Measurements from ENCODE around the gene MPP2.

The MPP2 gene

DNA sequence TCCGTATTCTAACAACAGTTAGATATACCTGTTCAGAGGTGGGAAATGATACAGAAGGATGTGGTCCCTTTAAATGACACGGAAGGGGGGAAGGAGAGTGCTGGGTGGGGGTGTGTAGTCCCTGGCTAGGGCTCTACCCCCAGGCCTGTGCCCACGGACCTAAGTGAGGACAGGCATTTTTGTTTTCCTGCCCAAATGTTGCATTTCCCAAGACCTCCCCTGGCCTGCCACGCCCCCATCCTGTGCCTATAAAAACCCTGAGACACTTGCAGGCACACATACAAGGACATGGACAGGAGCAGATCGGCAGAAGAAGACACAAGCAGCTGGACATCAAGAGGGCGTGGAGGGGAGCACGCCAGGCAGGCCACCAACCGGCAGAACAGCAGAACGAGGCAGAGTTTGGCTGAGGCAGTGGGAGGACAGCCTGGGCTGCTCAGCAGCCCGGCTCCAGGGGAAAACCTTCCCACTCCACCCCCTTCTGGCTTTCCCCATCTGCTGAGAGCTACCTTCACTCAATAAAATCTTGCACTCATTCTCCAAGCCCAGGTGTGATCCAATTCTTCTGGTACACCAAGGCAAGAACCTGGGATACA lies 13.3 kb upstream of the MPP2 start:
- H3K9me3 ChIP-seq (ENCODE audit: control extremely low read depth in 1 of 5, control insufficient read depth in 4 of 5, insufficient read depth in 2 of 5, low read depth in 1 of 5, low read length in 4 of 5) = no peaks in the 10 kb centered on the region
- H3K27ac ChIP-seq (ENCODE audit: insufficient read depth in 1 of 2, low read depth in 1 of 2, low read length in 2 of 2, poor library complexity in 1 of 2, severe bottlenecking in 2 of 2) = no peak overlapping the region
- ChIA-PET POLR2A (no interaction called here), CTCF (interaction anchor here (1.1 to 5.2 kb wide), 2 partner anchors 11 to 23 kb away, joined by 3 to 29 read pairs; no protein-coding TSS in a partner anchor)
- WGBS (ENCODE audit: insufficient coverage) = 98% methylated on average over 7 of the region's 10 CpGs
- H3K4me1 ChIP-seq (ENCODE audit: control extremely low read depth in 1 of 4, control insufficient read depth in 4 of 4, insufficient read depth in 4 of 4, low read length in 3 of 4) = peaks cover 0 to 13% (median 6%) of the 10 kb centered on the region in 4 experiments
- H3K4me3 ChIP-seq (ENCODE audit: control insufficient read depth in 1 of 7, extremely low read depth in 1 of 7, insufficient read depth in 4 of 7, low read depth in 2 of 7, low read length in 6 of 7) = no peak overlapping the region
- peaks cover 0 to 15% (median 3%) of the 10 kb centered on the region in 5 experiments for H3K27me3 ChIP-seq (replicated peaks in 2 of 5; ENCODE audit: control insufficient read depth in 4 of 5, insufficient read depth in 5 of 5, low read length in 4 of 5)
- H3K36me3 ChIP-seq (ENCODE audit: control insufficient read depth in 4 of 4, insufficient read depth in 4 of 4, low read length in 3 of 4) = no peaks in the 10 kb centered on the region
- DNase-seq = no peak

GRCh38 chr17:43918026-43918389 lies 10.7 kb upstream of the MPP2 start:
- H3K36me3 ChIP-seq (ENCODE audit: control insufficient read depth in 4 of 4, insufficient read depth in 4 of 4, low read length in 3 of 4) = no peaks in the 10 kb centered on the region
- H3K9me3 ChIP-seq (ENCODE audit: control extremely low read depth in 1 of 5, control insufficient read depth in 4 of 5, insufficient read depth in 2 of 5, low read depth in 1 of 5, low read length in 4 of 5) = no peaks in the 10 kb centered on the region
- peaks cover 0 to 13% (median 6%) of the 10 kb centered on the region in 4 experiments for H3K4me1 ChIP-seq (ENCODE audit: control extremely low read depth in 1 of 4, control insufficient read depth in 4 of 4, insufficient read depth in 4 of 4, low read length in 3 of 4)
- POLR2A ChIA-PET = interaction anchor here (0.6 kb wide), 1 partner anchor 123 kb away, joined by 3 read pairs; no protein-coding TSS in a partner anchor
- WGBS (ENCODE audit: insufficient coverage) = 48% methylated on average over 12 of the region's 13 CpGs
- no peak overlapping the region for H3K27ac ChIP-seq (ENCODE audit: insufficient read depth in 1 of 2, low read depth in 1 of 2, low read length in 2 of 2, poor library complexity in 1 of 2, severe bottlenecking in 2 of 2)
- H3K27me3 ChIP-seq (replicated peaks in 2 of 5; ENCODE audit: control insufficient read depth in 4 of 5, insufficient read depth in 5 of 5, low read length in 4 of 5) = peaks cover 0 to 7% (median 0%) of the 10 kb centered on the region in 5 experiments
- CTCF ChIA-PET = interaction anchor here (0.9 to 5.2 kb wide), 11 partner anchors 8 to 87 kb away, joined by 3 to 29 read pairs (median 5); partner anchors contain the start of gene NAGS
- H3K4me3 ChIP-seq (ENCODE audit: control insufficient read depth in 1 of 7, extremely low read depth in 1 of 7, insufficient read depth in 4 of 7, low read depth in 2 of 7, low read length in 6 of 7) = peak overlapping the region in 5 of 7 experiments; percentile 46 to 83 (median 70)
- DNase-seq = no peak

DNA sequence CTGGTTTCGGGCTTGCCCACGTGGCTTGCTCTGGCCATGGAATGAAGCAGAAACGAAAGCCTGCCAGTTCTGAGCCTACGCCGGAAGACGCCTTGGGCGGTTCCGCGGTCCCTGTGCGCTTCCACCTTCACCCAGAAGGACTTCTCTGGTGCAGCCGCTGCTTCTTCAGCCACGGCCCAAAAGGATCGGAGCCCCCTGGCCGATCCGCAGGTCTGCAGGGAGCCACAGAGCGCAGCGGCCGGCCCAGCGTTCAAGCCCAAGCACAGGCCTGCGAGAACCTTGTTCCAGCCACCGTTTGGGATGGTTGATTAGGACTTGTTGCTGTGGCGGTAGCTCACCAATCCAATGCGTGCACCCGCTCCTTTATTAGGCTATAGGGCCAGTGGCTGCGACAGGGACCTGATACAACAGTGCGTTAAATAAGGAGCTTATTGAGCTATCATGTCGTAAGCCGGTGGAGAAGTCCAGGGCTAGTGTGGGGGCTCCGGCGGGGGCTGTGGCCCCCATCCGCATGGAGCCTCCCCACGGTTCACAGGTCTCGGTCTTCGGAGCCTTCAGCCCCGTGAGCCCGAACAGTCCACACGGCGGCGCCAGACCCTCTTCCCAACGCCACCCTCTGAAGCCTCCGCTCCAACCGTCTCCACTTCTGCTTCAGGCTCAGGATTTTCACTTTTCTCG lies 10.2 kb upstream of the MPP2 start:
- WGBS (ENCODE audit: insufficient coverage) = 2% methylated on average over 41 of the region's 43 CpGs
- ChIA-PET CTCF (interaction anchor here (0.9 to 5.2 kb wide), 10 partner anchors 7 to 78 kb away, joined by 3 to 29 read pairs (median 4); no protein-coding TSS in a partner anchor), POLR2A (interaction anchor here (0.6 kb wide), 1 partner anchor 124 kb away, joined by 3 read pairs; no protein-coding TSS in a partner anchor)
- H3K4me3 ChIP-seq (ENCODE audit: control insufficient read depth in 1 of 7, extremely low read depth in 1 of 7, insufficient read depth in 4 of 7, low read depth in 2 of 7, low read length in 6 of 7) = peak overlapping the region in 6 of 7 experiments; percentile 39 to 83 (median 66)
- peak; percentile 60 to 78 (median 71) for DNase-seq
- H3K27ac ChIP-seq (ENCODE audit: insufficient read depth in 1 of 2, low read depth in 1 of 2, low read length in 2 of 2, poor library complexity in 1 of 2, severe bottlenecking in 2 of 2) = no peak overlapping the region
- peaks cover 0 to 6% (median 0%) of the 10 kb centered on the region in 5 experiments for H3K27me3 ChIP-seq (replicated peaks in 2 of 5; ENCODE audit: control insufficient read depth in 4 of 5, insufficient read depth in 5 of 5, low read length in 4 of 5)
- no peaks in the 10 kb centered on the region for H3K36me3 ChIP-seq (ENCODE audit: control insufficient read depth in 4 of 4, insufficient read depth in 4 of 4, low read length in 3 of 4)
- peaks cover 0 to 13% (median 6%) of the 10 kb centered on the region in 4 experiments for H3K4me1 ChIP-seq (ENCODE audit: control extremely low read depth in 1 of 4, control insufficient read depth in 4 of 4, insufficient read depth in 4 of 4, low read length in 3 of 4)
- H3K9me3 ChIP-seq (ENCODE audit: control extremely low read depth in 1 of 5, control insufficient read depth in 4 of 5, insufficient read depth in 2 of 5, low read depth in 1 of 5, low read length in 4 of 5) = no peaks in the 10 kb centered on the region

- H3K4me3 ChIP-seq (ENCODE audit: control insufficient read depth in 1 of 7, extremely low read depth in 1 of 7, insufficient read depth in 4 of 7, low read depth in 2 of 7, low read length in 6 of 7) = peak overlapping the region in 6 of 7 experiments; percentile 39 to 83 (median 66)
These were observed 9.6 kb upstream of the MPP2 start for GRCh38 chr17:43917016-43917347.

GRCh38 chr17:43916385-43916784 lies 9.0 kb upstream of the MPP2 start:
- H3K9me3 ChIP-seq (ENCODE audit: control extremely low read depth in 1 of 5, control insufficient read depth in 4 of 5, insufficient read depth in 2 of 5, low read depth in 1 of 5, low read length in 4 of 5) = no peaks in the 10 kb centered on the region
- no peak overlapping the region for H3K4me3 ChIP-seq (ENCODE audit: control insufficient read depth in 1 of 7, extremely low read depth in 1 of 7, insufficient read depth in 4 of 7, low read depth in 2 of 7, low read length in 6 of 7)
- peaks cover 0 to 13% (median 6%) of the 10 kb centered on the region in 4 experiments for H3K4me1 ChIP-seq (ENCODE audit: control extremely low read depth in 1 of 4, control insufficient read depth in 4 of 4, insufficient read depth in 4 of 4, low read length in 3 of 4)
- H3K27ac ChIP-seq (ENCODE audit: insufficient read depth in 1 of 2, low read depth in 1 of 2, low read length in 2 of 2, poor library complexity in 1 of 2, severe bottlenecking in 2 of 2) = no peak overlapping the region
- no peaks in the 10 kb centered on the region for H3K36me3 ChIP-seq (ENCODE audit: control insufficient read depth in 4 of 4, insufficient read depth in 4 of 4, low read length in 3 of 4)
- POLR2A ChIA-PET = no interaction called here
- H3K27me3 ChIP-seq (replicated peaks in 2 of 5; ENCODE audit: control insufficient read depth in 4 of 5, insufficient read depth in 5 of 5, low read length in 4 of 5) = peaks cover 0 to 6% (median 0%) of the 10 kb centered on the region in 5 experiments
- CTCF ChIA-PET = interaction anchor here (0.9 to 1.3 kb wide), 2 partner anchors 21 to 37 kb away, joined by 4 to 6 read pairs; no protein-coding TSS in a partner anchor
- no peak for DNase-seq
- 67% methylated on average over 4 of the region's 4 CpGs for WGBS (ENCODE audit: insufficient coverage)

More at GRCh38 chr17:43917016-43917347, 9.6 kb upstream of the MPP2 start:
- Histone ChIP-seq H3K36me3 (ENCODE audit: control insufficient read depth in 4 of 4, insufficient read depth in 4 of 4, low read length in 3 of 4) (no peaks in the 10 kb centered on the region), H3K27ac (ENCODE audit: insufficient read depth in 1 of 2, low read depth in 1 of 2, low read length in 2 of 2, poor library complexity in 1 of 2, severe bottlenecking in 2 of 2) (no peak overlapping the region), H3K27me3 (replicated peaks in 2 of 5; ENCODE audit: control insufficient read depth in 4 of 5, insufficient read depth in 5 of 5, low read length in 4 of 5) (peaks cover 0 to 6% (median 0%) of the 10 kb centered on the region in 5 experiments), H3K9me3 (ENCODE audit: control extremely low read depth in 1 of 5, control insufficient read depth in 4 of 5, insufficient read depth in 2 of 5, low read depth in 1 of 5, low read length in 4 of 5) (no peaks in the 10 kb centered on the region), H3K4me1 (ENCODE audit: control extremely low read depth in 1 of 4, control insufficient read depth in 4 of 4, insufficient read depth in 4 of 4, low read length in 3 of 4) (peaks cover 0 to 13% (median 6%) of the 10 kb centered on the region in 4 experiments)
- WGBS (ENCODE audit: insufficient coverage) = 59% methylated on average over 7 of the region's 8 CpGs
- ChIA-PET POLR2A (no interaction called here), CTCF (interaction anchor here (0.9 to 5.2 kb wide), 7 partner anchors 7 to 76 kb away, joined by 3 to 29 read pairs (median 4); no protein-coding TSS in a partner anchor)
- DNase-seq = no peak

- POLR2A ChIA-PET = no interaction called here
- WGBS (ENCODE audit: insufficient coverage) = 96% methylated on average over 3 of the region's 3 CpGs
These were observed 8.2 kb upstream of the MPP2 start for GRCh38 chr17:43915559-43915958.

More at GRCh38 chr17:43915559-43915958, 8.2 kb upstream of the MPP2 start:
- Histone ChIP-seq H3K36me3 (ENCODE audit: control insufficient read depth in 4 of 4, insufficient read depth in 4 of 4, low read length in 3 of 4) (no peaks in the 10 kb centered on the region), H3K4me3 (ENCODE audit: control insufficient read depth in 1 of 7, extremely low read depth in 1 of 7, insufficient read depth in 4 of 7, low read depth in 2 of 7, low read length in 6 of 7) (no peak overlapping the region), H3K27me3 (replicated peaks in 2 of 5; ENCODE audit: control insufficient read depth in 4 of 5, insufficient read depth in 5 of 5, low read length in 4 of 5) (peaks cover 0 to 6% (median 0%) of the 10 kb centered on the region in 5 experiments), H3K27ac (ENCODE audit: insufficient read depth in 1 of 2, low read depth in 1 of 2, low read length in 2 of 2, poor library complexity in 1 of 2, severe bottlenecking in 2 of 2) (no peak overlapping the region), H3K4me1 (ENCODE audit: control extremely low read depth in 1 of 4, control insufficient read depth in 4 of 4, insufficient read depth in 4 of 4, low read length in 3 of 4) (peaks cover 0 to 13% (median 6%) of the 10 kb centered on the region in 4 experiments), H3K9me3 (ENCODE audit: control extremely low read depth in 1 of 5, control insufficient read depth in 4 of 5, insufficient read depth in 2 of 5, low read depth in 1 of 5, low read length in 4 of 5) (no peaks in the 10 kb centered on the region)
- DNase-seq = no peak
- CTCF ChIA-PET = interaction anchor here (0.7 kb wide), 1 partner anchor 29 kb away, joined by 3 read pairs; no protein-coding TSS in a partner anchor

Data from common myeloid progenitor, CD34-positive (primary cell).